GM12801 (cell line): ENCODE results near the gene SH3BP5.

Experiments
- TF ChIP-seq, protein P1 (sequence below): IDR thresholded peaks from one replicate; pipeline ENCODE4 v1.5.1; 2011; ENCODE audit warnings: control low read depth; ENCODE audit not compliant: insufficient read length; ENCODE audit errors: extremely low read depth

SH3BP5 gene

DNA sequence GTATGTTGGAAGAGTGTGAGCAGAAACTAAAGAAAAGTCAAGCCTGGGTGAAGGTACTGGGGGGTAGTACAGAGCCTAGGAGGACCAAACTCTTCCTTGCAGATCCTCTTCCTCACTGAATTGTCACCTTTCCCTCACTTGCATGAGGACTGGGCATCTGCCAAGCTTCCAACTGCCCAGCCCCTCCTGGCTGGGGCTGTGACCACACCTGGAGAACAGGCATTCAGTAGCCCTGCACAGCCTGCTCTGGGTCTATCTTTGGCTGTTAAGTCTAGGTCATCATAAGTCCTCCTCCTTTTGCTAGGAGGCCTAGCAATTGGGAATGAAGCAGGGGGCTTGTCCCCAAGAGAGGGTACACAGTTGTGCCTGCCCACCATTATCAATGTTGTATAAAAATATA, 71.1 kb downstream of the SH3BP5 start:
- TF ChIP-seq, protein P1, sequence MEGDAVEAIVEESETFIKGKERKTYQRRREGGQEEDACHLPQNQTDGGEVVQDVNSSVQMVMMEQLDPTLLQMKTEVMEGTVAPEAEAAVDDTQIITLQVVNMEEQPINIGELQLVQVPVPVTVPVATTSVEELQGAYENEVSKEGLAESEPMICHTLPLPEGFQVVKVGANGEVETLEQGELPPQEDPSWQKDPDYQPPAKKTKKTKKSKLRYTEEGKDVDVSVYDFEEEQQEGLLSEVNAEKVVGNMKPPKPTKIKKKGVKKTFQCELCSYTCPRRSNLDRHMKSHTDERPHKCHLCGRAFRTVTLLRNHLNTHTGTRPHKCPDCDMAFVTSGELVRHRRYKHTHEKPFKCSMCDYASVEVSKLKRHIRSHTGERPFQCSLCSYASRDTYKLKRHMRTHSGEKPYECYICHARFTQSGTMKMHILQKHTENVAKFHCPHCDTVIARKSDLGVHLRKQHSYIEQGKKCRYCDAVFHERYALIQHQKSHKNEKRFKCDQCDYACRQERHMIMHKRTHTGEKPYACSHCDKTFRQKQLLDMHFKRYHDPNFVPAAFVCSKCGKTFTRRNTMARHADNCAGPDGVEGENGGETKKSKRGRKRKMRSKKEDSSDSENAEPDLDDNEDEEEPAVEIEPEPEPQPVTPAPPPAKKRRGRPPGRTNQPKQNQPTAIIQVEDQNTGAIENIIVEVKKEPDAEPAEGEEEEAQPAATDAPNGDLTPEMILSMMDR, result no peak

DNA sequence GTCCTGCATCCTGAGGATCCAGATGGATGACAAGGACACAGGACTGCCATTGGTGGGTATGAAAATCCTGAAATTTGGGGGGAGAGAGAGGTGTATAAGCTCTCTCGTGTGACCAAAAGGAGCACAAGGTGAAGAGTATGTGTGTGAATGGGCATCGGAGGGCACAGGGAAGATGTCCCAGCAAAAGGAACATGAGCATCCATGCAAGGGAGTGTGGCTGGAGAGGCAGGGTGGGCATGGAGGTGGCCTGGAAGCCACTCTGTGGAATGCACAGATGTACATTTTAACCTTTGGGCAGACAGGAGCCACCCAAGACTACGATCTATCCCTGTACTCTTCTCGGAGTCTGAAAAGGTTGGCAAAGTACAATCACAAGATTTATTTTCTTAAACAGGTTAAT, 71.9 kb downstream of the SH3BP5 start:
- TF ChIP-seq, protein P1, result no peak

DNA sequence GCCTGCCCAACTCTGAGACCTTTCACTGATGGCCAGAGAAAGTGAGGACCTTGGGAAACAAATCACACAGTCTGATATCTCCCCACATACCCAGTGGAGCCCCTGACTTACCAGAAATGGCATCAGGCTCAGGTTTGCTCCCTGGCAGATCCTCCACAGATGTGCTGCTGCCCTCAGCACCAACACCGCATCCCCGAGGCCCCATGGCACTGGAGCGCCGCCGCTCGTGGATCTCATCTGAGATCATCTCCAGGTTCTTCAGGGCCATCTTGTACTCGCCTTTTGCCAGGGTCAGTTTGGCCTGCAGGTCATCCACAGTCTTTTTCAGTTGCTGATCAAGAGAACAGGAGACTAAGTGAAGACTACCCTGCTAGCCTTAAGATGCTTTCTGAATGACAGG, 73.7 kb downstream of the SH3BP5 start:
- TF ChIP-seq, protein P1, result no peak

DNA sequence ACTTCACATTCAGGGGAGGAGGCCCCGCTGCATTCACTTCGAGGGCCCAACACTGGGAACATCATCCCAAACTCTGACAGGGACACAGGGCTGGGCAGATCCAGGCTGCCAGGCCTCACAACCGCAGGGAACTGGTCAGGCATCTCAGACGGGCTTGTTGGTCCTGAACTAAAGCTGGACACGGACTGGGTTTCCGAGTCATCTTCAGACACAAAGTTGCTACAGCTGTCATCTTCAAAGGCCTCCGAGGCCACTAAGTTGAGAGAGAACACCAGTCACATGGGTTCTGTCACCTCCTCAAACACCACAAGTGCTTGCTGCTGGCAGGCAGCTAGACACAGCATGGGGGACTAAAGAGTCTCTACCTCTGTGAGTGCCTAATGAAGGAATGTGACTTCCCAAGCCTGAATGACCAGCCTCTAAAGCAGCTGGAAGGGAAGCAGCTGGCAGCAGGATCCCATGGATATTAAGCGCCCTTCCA, 75.5 kb downstream of the SH3BP5 start:
- TF ChIP-seq, protein P1, result no peak

DNA sequence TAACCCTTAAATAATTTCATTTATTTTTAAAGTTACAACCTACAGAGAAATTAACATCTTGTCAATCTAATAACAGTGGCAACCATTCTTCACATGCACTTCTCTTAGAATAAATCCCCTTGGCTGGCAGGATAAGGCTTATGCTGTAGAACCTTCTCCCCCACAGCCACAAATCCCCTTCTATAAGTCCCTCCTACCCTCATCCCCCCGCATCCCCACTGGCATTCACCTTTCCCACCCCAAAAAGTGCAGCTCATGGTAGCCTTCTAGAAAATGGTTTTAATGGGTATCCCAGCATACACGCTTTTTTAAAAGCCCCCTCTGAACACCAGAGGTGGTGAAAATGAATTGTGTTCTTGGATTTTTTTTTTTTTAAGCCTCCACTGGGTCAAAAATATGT, 77.2 kb downstream of the SH3BP5 start:
- TF ChIP-seq, protein P1, result no peak

DNA sequence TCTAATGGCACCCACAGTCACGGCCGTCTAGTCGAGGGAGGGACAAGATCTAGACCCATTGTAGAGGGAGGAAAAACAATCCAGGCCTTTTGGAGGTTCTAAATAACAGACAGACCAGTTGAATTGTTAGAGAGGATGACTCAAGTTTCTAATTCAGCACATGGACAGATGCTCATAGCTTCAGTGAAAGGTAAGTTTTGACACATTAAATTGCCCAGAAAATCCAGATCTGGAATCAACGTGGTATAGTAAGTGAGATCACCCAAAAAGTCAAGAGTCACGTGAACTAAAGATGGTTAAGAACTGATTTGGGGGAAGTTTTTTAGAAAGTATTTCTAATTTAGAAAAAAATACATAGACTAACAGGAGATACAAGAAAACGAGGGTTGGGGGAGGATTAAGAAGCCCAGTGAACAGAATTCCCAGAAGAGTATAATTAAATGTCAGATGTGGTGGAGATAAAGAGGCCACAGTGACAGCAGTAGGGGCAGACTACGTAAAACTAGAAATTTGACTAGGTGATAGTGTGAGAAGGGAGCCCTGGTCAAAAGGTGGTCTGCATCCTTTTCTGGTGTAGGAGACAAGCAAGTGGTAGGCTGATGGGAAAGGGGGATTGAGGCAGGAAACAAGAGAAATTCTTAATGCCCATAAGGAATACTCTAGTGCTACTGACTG, 79.2 kb downstream of the SH3BP5 start:
- TF ChIP-seq, protein P1, result no peak

DNA sequence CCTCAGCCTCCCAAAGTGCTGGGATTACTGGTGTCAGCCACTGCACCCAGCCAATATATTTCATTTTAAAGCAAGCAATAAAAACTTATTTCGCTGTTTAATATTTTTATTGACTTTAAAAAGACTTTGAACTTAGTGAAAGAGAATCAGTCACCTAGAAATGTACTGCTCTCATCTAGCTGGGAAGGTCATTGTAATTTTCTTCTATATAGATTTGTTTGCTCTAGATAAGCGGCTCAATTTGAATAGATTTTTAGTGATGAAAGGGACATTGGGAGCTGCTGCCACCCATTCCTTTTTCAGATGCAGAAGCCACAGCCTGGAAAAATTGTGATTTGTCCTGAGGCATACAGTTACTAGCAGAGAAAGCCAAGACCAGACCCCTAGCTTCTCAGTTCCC, 86.2 kb downstream of the SH3BP5 start:
- TF ChIP-seq, protein P1, result no peak
